Urinary bladder (tissue), 4 donors: ENCODE data around the gene SDHAF1. TPM values are rescaled to one million over a fixed set of nuclear protein-coding genes. Genes with fewer than 3 reads are reported as not detected.

Experiments
- DNase-seq: peaks from one replicate; pipeline ENCODE4 v3.0.0-alpha.2; 2015; ENCODE audit errors: extremely low spot score
- H3K27ac ChIP-seq: one replicate; pipeline ENCODE4 v1.5.1; 2013; ENCODE audit warnings: low read depth, mild to moderate bottlenecking, moderate library complexity
- H3K36me3 ChIP-seq: one replicate; pipeline ENCODE4 v1.6.1; 2013; ENCODE audit warnings: mild to moderate bottlenecking, moderate library complexity; ENCODE audit not compliant: insufficient read depth
- H3K4me1 ChIP-seq: one replicate; pipeline ENCODE4 v1.6.1; 2013; ENCODE audit warnings: mild to moderate bottlenecking, moderate library complexity; ENCODE audit not compliant: insufficient read depth
- H3K4me3 ChIP-seq: one replicate; pipeline ENCODE4 v1.5.1; 2013; ENCODE audit warnings: low read depth, low read length
- WGBS: extraction: QIAGEN DNeasy Blood & Tissue Kit; methylation state at CpG from one replicate; pipeline ENCODE4 v1.1.7; 2013; 5-methylcytosine and 5-hydroxymethylcytosine counted together
- polyA plus RNA-seq: library from polyadenylated mRNA; stranded (reverse); fragments of 200-250 nt; gene quantifications from one replicate; pipeline ENCODE4 v1.2.3, GENCODE V29; 2013
- total RNA-seq: library from RNA; depleted of rRNA; stranded (reverse); fragments of >200 nt; gene quantifications from one replicate; pipeline ENCODE4 v1.2.3, GENCODE V29; 2014
- donor health status: healthy with polysubstance abuse.
- donor health status: healthy.

SDHAF1 gene
- total and polyA plus RNA-seq, 2 donors: 10.9 to 37.6 TPM

GRCh38 chr19:35991731-35992450, 3.1 kb upstream of the SDHAF1 start:
- WGBS: 84% methylated on average over 7 of the region's 7 CpGs
- Histone ChIP-seq H3K27ac (no peak overlapping the region), H3K4me1 (no peaks in the 10 kb centered on the region), H3K36me3 (no peaks in the 10 kb centered on the region), H3K4me3 (no peak overlapping the region)
- DNase-seq: no peak

- no peak for DNase-seq
- 87% methylated on average over 8 of the region's 8 CpGs for WGBS
- H3K36me3 ChIP-seq: no peaks in the 10 kb centered on the region
Observed at GRCh38 chr19:35992907-35993765, 1.9 kb upstream of the SDHAF1 start.

GRCh38 chr19:35993923-35994598, 927 bp upstream of the SDHAF1 start:
- H3K4me3 ChIP-seq: peak overlapping the region; percentile 86
- WGBS: 28% methylated on average over 49 of the region's 49 CpGs
- no peak for DNase-seq
- no peak overlapping the region for H3K27ac ChIP-seq
- no peaks in the 10 kb centered on the region for H3K36me3 ChIP-seq
- H3K4me1 ChIP-seq: no peaks in the 10 kb centered on the region

More at GRCh38 chr19:35992907-35993765, 1.9 kb upstream of the SDHAF1 start:
- H3K4me1 ChIP-seq: no peaks in the 10 kb centered on the region
- no peak overlapping the region for H3K4me3 ChIP-seq
- no peak overlapping the region for H3K27ac ChIP-seq

GRCh38 chr19:35996777-35997176, 1.8 kb downstream of the SDHAF1 start:
- Histone ChIP-seq H3K4me1 (no peaks in the 10 kb centered on the region), H3K4me3 (no peak overlapping the region)
- 88% methylated on average over 8 of the region's 8 CpGs for WGBS

GRCh38 chr19:36001605-36002004, 6.6 kb downstream of the SDHAF1 start:
- WGBS: 96% methylated on average over 3 of the region's 3 CpGs
- no peak overlapping the region for H3K4me3 ChIP-seq
- no peaks in the 10 kb centered on the region for H3K36me3 ChIP-seq
- DNase-seq: no peak
- H3K27ac ChIP-seq: no peak overlapping the region
- H3K4me1 ChIP-seq: no peaks in the 10 kb centered on the region

More at GRCh38 chr19:35996777-35997176, 1.8 kb downstream of the SDHAF1 start:
- no peak for DNase-seq
- H3K36me3 ChIP-seq: no peaks in the 10 kb centered on the region
- no peak overlapping the region for H3K27ac ChIP-seq

- no peak overlapping the region for H3K4me3 ChIP-seq
- no peaks in the 10 kb centered on the region for H3K4me1 ChIP-seq
- no peaks in the 10 kb centered on the region for H3K36me3 ChIP-seq
- no peak overlapping the region for H3K27ac ChIP-seq
- DNase-seq: no peak
- WGBS: 93% methylated on average over 4 of the region's 4 CpGs
Observed at GRCh38 chr19:36003284-36003683, 8.3 kb downstream of the SDHAF1 start.

GRCh38 chr19:36006955-36007354, 12.0 kb downstream of the SDHAF1 start:
- Histone ChIP-seq H3K36me3 (no peaks in the 10 kb centered on the region), H3K27ac (no peak overlapping the region), H3K4me3 (no peak overlapping the region), H3K4me1 (no peaks in the 10 kb centered on the region)
- no peak for DNase-seq
- 89% methylated on average over 5 of the region's 5 CpGs for WGBS

- Histone ChIP-seq H3K4me3 (peak within 1 kb of the TSS; percentile 24), H3K27ac (no peak within 1 kb of the TSS), H3K4me1 (no peaks in the 10 kb centered on the region), H3K36me3 (no peaks in the 10 kb centered on the region)
- 48% methylated on average over 19 of the region's 19 CpGs for WGBS
- no peak for DNase-seq
Observed at GRCh38 chr19:36008336-36008978, 13.5 kb downstream of the SDHAF1 start, which contains the start of gene SYNE4. Gene SYNE4 (minus strand): TSS chr19:36008813. CDS start chr19:36008681, 132 bp downstream.

GRCh38 chr19:36009220-36009619, 14.2 kb downstream of the SDHAF1 start:
- 2% methylated on average over 50 of the region's 50 CpGs for WGBS
- H3K36me3 ChIP-seq: no peaks in the 10 kb centered on the region
- no peak overlapping the region for H3K27ac ChIP-seq
- no peak for DNase-seq
- H3K4me3 ChIP-seq: peak overlapping the region; percentile 24
- H3K4me1 ChIP-seq: no peaks in the 10 kb centered on the region

GRCh38 chr19:36009633-36010379, 14.8 kb downstream of the SDHAF1 start:
- DNase-seq: no peak
- WGBS: 56% methylated on average over 15 of the region's 15 CpGs
- H3K36me3 ChIP-seq: no peaks in the 10 kb centered on the region
- peak overlapping the region; percentile 24 for H3K4me3 ChIP-seq
- no peak overlapping the region for H3K27ac ChIP-seq
- no peaks in the 10 kb centered on the region for H3K4me1 ChIP-seq

- no peak for DNase-seq
- Histone ChIP-seq H3K4me3 (no peak overlapping the region), H3K27ac (no peak overlapping the region), H3K4me1 (no peaks in the 10 kb centered on the region), H3K36me3 (no peaks in the 10 kb centered on the region)
- WGBS: 94% methylated on average over 11 of the region's 11 CpGs
Observed at GRCh38 chr19:36010402-36010801, 15.4 kb downstream of the SDHAF1 start.

GRCh38 chr19:36013280-36014011, 18.5 kb downstream of the SDHAF1 start:
- H3K27ac ChIP-seq: peak overlapping the region; percentile 72
- no peaks in the 10 kb centered on the region for H3K4me1 ChIP-seq
- H3K4me3 ChIP-seq: peak overlapping the region; percentile 55
- no peaks in the 10 kb centered on the region for H3K36me3 ChIP-seq
- 27% methylated on average over 15 of the region's 15 CpGs for WGBS
- DNase-seq: no peak
